Hepatocyte (in vitro differentiated cells): Measurements from ENCODE around the gene LY6G6F. TPM values are rescaled to one million over a fixed set of nuclear protein-coding genes. Genes with fewer than 3 reads are reported as not detected.

Source experiments
- DNase-seq: peaks from one replicate; pipeline ENCODE4 v3.0.0-alpha.2; 2016; ENCODE audit warnings: low spot score
- H2AFZ ChIP-seq: fragments of 200-600 bp; sonication (generic); 2 replicates; pipeline ENCODE4 v1.6.0; 2016; ENCODE audit warnings: antibody characterized with exemption, mild to moderate bottlenecking
- H3K27ac ChIP-seq: fragments of 200-600 bp; sonication (generic); 2 replicates; pipeline ENCODE4 v1.5.1; 2016; ENCODE audit warnings: mild to moderate bottlenecking
- H3K27me3 ChIP-seq: fragments of 200-600 bp; sonication (generic); 2 replicates; pipeline ENCODE4 v1.6.1; 2016
- H3K36me3 ChIP-seq: fragments of 200-600 bp; sonication (generic); replicated peaks from 2 replicates; pipeline ENCODE4 v1.5.1; 2016; ENCODE audit warnings: low read depth; ENCODE audit not compliant: insufficient read depth
- H3K4me1 ChIP-seq: fragments of 200-600 bp; sonication (generic); 2 replicates; pipeline ENCODE4 v1.5.1; 2016; ENCODE audit warnings: mild to moderate bottlenecking, moderate library complexity; ENCODE audit not compliant: insufficient read depth
- H3K4me2 ChIP-seq: fragments of 200-600 bp; sonication (generic); 2 replicates; pipeline ENCODE4 v1.6.0; 2016
- H3K4me3 ChIP-seq: fragments of 200-600 bp; sonication (generic); 2 replicates; pipeline ENCODE4 v1.5.1; 2016; ENCODE audit warnings: mild to moderate bottlenecking
- H3K79me2 ChIP-seq: fragments of 200-600 bp; sonication (generic); 2 replicates; pipeline ENCODE4 v1.6.0; 2017; ENCODE audit warnings: mild to moderate bottlenecking
- H3K9me2 ChIP-seq: fragments of 200-600 bp; sonication (generic); replicated peaks from 2 replicates; pipeline ENCODE4 v1.6.0; 2017; ENCODE audit warnings: mild to moderate bottlenecking; ENCODE audit not compliant: insufficient read depth
- H3K9me3 ChIP-seq: fragments of 200-600 bp; sonication (generic); 2 replicates; pipeline ENCODE4 v1.5.1; 2016; ENCODE audit warnings: low read depth, mild to moderate bottlenecking
- H4K20me1 ChIP-seq: fragments of 200-600 bp; sonication (generic); 2 replicates; pipeline ENCODE4 v1.6.0; 2016; ENCODE audit warnings: mild to moderate bottlenecking; ENCODE audit not compliant: insufficient read depth, poor library complexity, severe bottlenecking
- CTCF ChIP-seq: fragments of 200-600 bp; sonication (generic); IDR thresholded peaks from 2 replicates; pipeline ENCODE4 v1.5.1; 2016; ENCODE audit warnings: antibody characterized with exemption, mild to moderate bottlenecking; ENCODE audit not compliant: poor library complexity
- EZH2 ChIP-seq: fragments of 200-600 bp; sonication (generic); IDR thresholded peaks from 2 replicates; pipeline ENCODE4 v1.6.1; 2016; ENCODE audit warnings: antibody characterized with exemption, mild to moderate bottlenecking, borderline replicate concordance
- EZH2phosphoT487 ChIP-seq: fragments of 200-600 bp; sonication (generic); IDR thresholded peaks from one replicate; pipeline ENCODE4 v1.6.1; 2018; ENCODE audit warnings: antibody characterized with exemption, mild to moderate bottlenecking, low read depth, moderate library complexity; ENCODE audit not compliant: unreplicated experiment, severe bottlenecking
- WGBS: methylation state at CpG from one replicate; pipeline ENCODE4 v1.1.6; 2016; ENCODE audit warnings: low lambda C conversion rate; ENCODE audit errors: missing lambda C conversion rate; 5-methylcytosine and 5-hydroxymethylcytosine counted together
- polyA plus RNA-seq: library from polyadenylated mRNA; unstranded; fragments of >200 nt; fragmentation: Nextera tagmentation; extraction: Ambion mirVana; gene quantifications from 2 replicates; pipeline ENCODE4 v1.2.1, GENCODE V29; 2016
- total RNA-seq: library from RNA; depleted of rRNA; stranded (reverse); fragments of >200 nt; gene quantifications from 2 replicates; pipeline ENCODE4 v1.2.3, GENCODE V29; 2014

LY6G6F gene
- total and polyA plus RNA-seq, 2 experiments from 2014 or later: not detected

- Histone ChIP-seq H3K27me3 (no peaks in the 10 kb centered on the region), H3K4me2 (no peak overlapping the region), H3K27ac (no peak overlapping the region), H3K4me3 (no peak overlapping the region), H3K9me3 (no peaks in the 10 kb centered on the region), H4K20me1 (no peaks in the 10 kb centered on the region), H3K9me2 (no peaks in the 10 kb centered on the region), H3K36me3 (no peaks in the 10 kb centered on the region), H3K79me2 (peaks cover 2% of the 10 kb centered on the region), H2AFZ (no peak overlapping the region), H3K4me1 (peaks cover 27% of the 10 kb centered on the region)
- 94% methylated on average over 2 of the region's 2 CpGs for WGBS
- DNase-seq: no peak
- TF ChIP-seq CTCF (no peak), EZH2 (no peak), EZH2phosphoT487 (no peak)
These were observed 35.1 kb downstream of the LY6G6F start for GRCh38 chr6:31741815-31742214.

GRCh38 chr6:31742894-31743293, 36.2 kb downstream of the LY6G6F start:
- H3K27ac ChIP-seq: no peak overlapping the region
- H3K4me1 ChIP-seq: peaks cover 16% of the 10 kb centered on the region
- WGBS: 97% methylated on average over 3 of the region's 3 CpGs
- H3K9me2 ChIP-seq: no peaks in the 10 kb centered on the region
- no peak for DNase-seq
- TF ChIP-seq EZH2 (no peak), CTCF (no peak), EZH2phosphoT487 (no peak)
- no peaks in the 10 kb centered on the region for H3K79me2 ChIP-seq
- no peaks in the 10 kb centered on the region for H3K36me3 ChIP-seq
- no peaks in the 10 kb centered on the region for H4K20me1 ChIP-seq
- H3K27me3 ChIP-seq: no peaks in the 10 kb centered on the region
- H2AFZ ChIP-seq: no peak overlapping the region
- no peak overlapping the region for H3K4me2 ChIP-seq
- H3K4me3 ChIP-seq: no peak overlapping the region
- H3K9me3 ChIP-seq: no peaks in the 10 kb centered on the region

- no peak for DNase-seq
- no peaks in the 10 kb centered on the region for H3K9me2 ChIP-seq
- no peaks in the 10 kb centered on the region for H4K20me1 ChIP-seq
- H2AFZ ChIP-seq: no peak overlapping the region
- H3K36me3 ChIP-seq: no peaks in the 10 kb centered on the region
- H3K4me2 ChIP-seq: no peak overlapping the region
- H3K4me3 ChIP-seq: no peak overlapping the region
- H3K9me3 ChIP-seq: no peaks in the 10 kb centered on the region
- TF ChIP-seq EZH2phosphoT487 (no peak), CTCF (no peak), EZH2 (no peak)
- no peaks in the 10 kb centered on the region for H3K27me3 ChIP-seq
- peaks cover 6% of the 10 kb centered on the region for H3K4me1 ChIP-seq
- no peak overlapping the region for H3K27ac ChIP-seq
- 42% methylated on average over 1 of the region's 1 CpG for WGBS
- H3K79me2 ChIP-seq: no peaks in the 10 kb centered on the region
These were observed 37.8 kb downstream of the LY6G6F start for GRCh38 chr6:31744422-31744821.

GRCh38 chr6:31749301-31750036, 42.8 kb downstream of the LY6G6F start:
- no peak overlapping the region for H2AFZ ChIP-seq
- H3K4me3 ChIP-seq: no peak overlapping the region
- H3K27me3 ChIP-seq: no peaks in the 10 kb centered on the region
- no peaks in the 10 kb centered on the region for H3K9me3 ChIP-seq
- TF ChIP-seq CTCF (no peak), EZH2phosphoT487 (no peak), EZH2 (no peak)
- no peaks in the 10 kb centered on the region for H3K4me1 ChIP-seq
- H3K27ac ChIP-seq: no peak overlapping the region
- H4K20me1 ChIP-seq: no peaks in the 10 kb centered on the region
- 82% methylated on average over 8 of the region's 8 CpGs for WGBS
- H3K4me2 ChIP-seq: no peak overlapping the region
- peak; percentile 25 for DNase-seq
- H3K36me3 ChIP-seq: no peaks in the 10 kb centered on the region
- no peaks in the 10 kb centered on the region for H3K79me2 ChIP-seq
- H3K9me2 ChIP-seq: no peaks in the 10 kb centered on the region
